Heart left ventricle (tissue), 13 donors: Measurements from ENCODE around the gene SLC10A7.

Experiments used
- POLR2A ChIP-seq, 2 donors: fragments of 450-650 bp; IDR thresholded peaks; one replicate each; pipeline ENCODE4 v1.6.1; 2017; ENCODE audit warnings: antibody characterized with exemption in 2 of 2, mild to moderate bottlenecking in 2 of 2, moderate library complexity in 2 of 2
- TF ChIP-seq, protein P1 (sequence below), 12 donors: fragments of 200-600 bp; sonication (generic) in 4 of 12; IDR thresholded peaks; one replicate each; pipeline versions ENCODE4 v1.5.0 to v1.8.0; 2018 to 2022; ENCODE audit warnings: antibody characterized with exemption in 12 of 12, mild to moderate bottlenecking in 5 of 12
- donor health status: ischemic (EF 13 %, LVEDD 7.1; RV severe dilation, severe dysfunction).
- donor health status: DM: no; HTN: yes; CAD: no.
- donor health status: DM: no; HTN: no; CAD: no.
- donor health status: ischemic (EF 25% LVEDD 6.9; RV normal size, moderate dysfunction).
- donor health status: ischemic (EF 25% LVEDD 5.7; RV mildly dilated, moderate dysfunction).
- donor health status: ischemic (EF 35%, LVEDD 5.7; RV mildly dilated, moderate dysfunction).
- donor health status: nonischemic (EF 11% LVEDD 7.7; RV severe dilation, severe dysfunction).
- donor health status: DM: yes; HTN: yes; CAD: no.
- donor health status: PGD.
- donor health status: ischemic (EF 29% LVEDD 5.4; RV normal size, mild dysfunction).
- donor health status: nonischemic (EF 23%, LVEDD 6.1; RV moderate dilation, normal function).

DNA sequence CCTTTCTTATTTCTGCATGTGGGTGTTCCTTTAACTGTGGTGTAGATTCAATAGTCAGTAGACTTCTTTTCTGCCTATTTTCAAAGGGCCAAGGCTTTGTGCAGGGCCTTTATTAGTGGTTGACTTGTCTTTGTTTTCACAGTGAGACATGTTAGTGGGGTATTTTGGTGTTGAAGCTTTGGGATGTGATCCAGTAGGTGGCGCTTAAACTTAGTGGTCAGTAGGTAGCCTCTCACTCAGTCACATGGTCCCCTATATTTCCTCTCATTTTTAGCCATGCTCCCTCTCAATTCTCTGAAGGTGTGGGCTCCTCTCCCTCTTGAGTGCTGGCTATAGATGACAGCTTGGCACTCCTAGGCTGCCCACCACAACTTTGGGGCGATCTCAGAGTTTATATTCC, 23.4 kb upstream of the SLC10A7 start:
- TF ChIP-seq, protein P1, sequence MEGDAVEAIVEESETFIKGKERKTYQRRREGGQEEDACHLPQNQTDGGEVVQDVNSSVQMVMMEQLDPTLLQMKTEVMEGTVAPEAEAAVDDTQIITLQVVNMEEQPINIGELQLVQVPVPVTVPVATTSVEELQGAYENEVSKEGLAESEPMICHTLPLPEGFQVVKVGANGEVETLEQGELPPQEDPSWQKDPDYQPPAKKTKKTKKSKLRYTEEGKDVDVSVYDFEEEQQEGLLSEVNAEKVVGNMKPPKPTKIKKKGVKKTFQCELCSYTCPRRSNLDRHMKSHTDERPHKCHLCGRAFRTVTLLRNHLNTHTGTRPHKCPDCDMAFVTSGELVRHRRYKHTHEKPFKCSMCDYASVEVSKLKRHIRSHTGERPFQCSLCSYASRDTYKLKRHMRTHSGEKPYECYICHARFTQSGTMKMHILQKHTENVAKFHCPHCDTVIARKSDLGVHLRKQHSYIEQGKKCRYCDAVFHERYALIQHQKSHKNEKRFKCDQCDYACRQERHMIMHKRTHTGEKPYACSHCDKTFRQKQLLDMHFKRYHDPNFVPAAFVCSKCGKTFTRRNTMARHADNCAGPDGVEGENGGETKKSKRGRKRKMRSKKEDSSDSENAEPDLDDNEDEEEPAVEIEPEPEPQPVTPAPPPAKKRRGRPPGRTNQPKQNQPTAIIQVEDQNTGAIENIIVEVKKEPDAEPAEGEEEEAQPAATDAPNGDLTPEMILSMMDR (IDR thresholded peaks at IDR 0.05) = no peak
- no peak for TF ChIP-seq POLR2A (IDR thresholded peaks at IDR 0.05)
